NAMALWA (cell line): ENCODE results near the gene CLDND2.

ENCODE experiments used
- DNase-seq: peaks from one replicate; pipeline ENCODE4 v3.0.0-alpha.2; 2015; ENCODE audit warnings: low spot score

Gene CLDND2

DNA sequence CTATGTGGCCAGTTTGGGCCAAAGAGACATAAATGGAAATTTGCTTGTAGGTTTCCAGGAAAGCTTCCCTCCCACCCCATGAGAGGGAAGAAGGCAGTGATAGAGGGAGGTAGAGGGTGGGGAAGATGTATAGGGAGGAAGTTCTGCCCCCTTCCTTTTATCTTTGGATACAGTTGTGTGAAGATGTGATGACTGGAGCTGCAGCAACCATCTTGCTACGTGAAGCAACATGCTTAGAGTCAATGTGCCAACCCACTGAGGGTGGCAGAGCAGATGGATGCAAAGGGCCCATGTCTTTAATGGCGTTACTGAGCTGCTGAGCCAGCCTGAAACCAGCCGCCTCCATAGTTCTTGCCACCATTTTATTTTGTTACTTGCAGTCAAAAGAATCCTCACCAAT lies 37.6 kb downstream of the CLDND2 start:
- DNase-seq: no peak

DNA sequence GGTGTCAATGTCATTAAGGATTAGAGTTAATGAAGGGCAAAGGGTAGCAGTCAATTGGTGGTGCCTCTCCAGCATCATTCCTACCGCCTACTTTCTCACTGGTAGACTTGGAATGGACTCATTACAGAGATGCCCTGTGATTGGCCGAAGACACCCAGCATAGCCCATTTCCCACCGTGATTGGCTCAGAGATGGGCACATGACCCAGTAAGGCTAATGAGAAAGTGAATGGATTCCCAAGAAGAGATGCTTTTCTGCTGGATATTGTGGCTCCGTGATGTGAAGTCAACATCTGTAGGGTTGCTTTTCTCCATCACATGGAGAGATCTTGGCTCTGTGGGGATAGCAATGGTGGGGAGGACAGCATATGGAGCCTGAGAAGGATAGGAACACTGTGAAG lies 38.4 kb downstream of the CLDND2 start:
- no peak for DNase-seq

DNA sequence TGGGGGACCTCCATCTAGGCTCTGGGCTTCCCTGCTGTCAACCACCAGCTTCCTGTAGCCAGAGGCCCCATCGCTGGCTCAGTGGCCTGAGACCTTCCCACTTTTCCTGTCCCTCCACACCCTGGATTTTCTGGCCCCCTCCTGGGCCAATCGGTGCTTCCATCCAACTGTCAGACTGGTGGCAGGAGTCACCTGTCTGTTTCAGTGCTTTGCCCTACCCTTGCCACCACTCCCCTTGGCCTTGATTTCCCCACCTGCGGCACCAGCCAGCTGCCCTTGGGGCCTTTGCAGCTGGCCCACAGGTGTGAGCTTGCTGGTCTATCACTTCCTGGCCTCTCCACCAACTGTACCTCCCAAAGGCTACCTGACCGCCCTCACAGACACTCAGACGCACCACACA lies 39.4 kb downstream of the CLDND2 start:
- DNase-seq: no peak

DNA sequence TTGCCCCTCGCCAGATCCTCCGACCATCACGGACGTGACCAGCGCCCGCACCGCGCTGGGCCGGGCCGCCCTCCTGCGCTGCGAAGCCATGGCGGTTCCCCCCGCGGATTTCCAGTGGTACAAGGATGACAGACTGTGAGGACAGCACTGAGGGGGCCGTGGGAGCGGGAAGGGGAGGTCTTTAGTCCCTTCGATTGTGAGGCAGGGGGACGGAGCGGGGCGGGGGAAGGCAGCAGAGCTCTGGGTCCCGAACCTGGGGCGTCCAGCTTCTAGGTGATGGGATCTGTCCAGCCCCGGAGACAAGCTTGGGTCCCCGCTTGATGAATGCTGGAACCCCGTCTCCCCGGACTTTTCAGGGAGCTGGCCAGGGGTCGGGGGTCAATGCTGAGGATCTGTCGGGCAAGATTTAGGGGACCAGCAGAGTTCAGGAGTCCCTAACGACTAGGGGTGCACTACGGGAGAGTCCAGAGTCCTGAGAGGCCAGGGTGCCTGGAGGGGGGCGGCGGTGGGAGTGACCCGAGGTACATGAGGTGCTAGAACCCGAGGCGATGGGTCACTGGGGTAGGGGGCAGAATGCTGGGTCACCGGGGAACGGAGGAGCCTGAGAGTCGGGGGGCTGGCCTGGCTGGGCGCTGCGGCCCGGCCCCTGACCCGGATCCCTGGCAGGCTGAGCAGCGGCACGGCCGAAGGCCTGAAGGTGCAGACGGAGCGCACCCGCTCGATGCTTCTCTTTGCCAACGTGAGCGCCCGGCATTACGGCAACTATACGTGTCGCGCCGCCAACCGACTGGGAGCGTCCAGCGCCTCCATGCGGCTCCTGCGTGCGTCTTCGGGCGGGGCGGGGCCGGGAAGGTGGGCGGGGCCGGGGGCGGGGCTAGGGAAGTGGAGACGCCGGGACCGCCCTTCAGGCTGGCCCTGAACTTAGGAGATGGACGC lies 41.5 kb downstream of the CLDND2 start:
- no peak for DNase-seq

DNA sequence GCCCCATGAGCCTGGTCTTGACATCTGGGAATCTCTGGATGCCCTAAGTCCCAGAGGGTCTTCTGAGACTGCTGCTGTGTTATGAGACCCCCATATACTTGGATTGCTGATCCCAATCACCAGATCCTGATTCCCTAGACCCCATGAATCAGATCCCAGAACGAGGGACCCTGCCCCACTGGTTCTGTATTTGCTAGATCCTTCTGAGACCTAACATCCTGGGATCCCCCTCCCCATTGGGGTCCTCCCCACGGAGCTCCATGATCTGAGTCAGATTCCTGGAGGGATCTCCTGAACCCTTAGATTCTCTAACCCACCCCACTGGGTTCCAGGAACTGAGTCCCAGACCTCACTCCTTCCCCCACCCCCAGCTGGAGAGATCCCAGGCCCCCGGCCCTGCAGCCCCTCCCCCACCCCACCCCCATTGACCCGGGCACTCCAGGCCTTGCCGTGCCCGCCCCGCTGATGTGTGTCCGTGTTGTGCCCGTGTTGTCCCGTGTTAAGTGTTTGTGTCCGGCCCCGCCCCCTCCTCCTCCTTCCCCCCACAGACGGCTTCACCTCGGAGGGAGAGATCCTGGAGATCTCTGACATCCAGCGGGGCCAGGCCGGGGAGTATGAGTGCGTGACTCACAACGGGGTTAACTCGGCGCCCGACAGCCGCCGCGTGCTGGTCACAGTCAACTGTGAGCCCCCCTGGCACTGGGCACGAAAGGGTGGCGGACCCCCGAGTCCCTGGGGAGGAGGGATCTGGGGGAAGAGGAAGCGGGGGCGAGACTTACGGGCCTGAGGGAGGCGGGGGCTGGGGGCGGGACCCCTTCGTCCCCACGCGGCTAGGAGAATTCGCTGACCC lies 42.4 kb downstream of the CLDND2 start:
- DNase-seq: no peak

DNA sequence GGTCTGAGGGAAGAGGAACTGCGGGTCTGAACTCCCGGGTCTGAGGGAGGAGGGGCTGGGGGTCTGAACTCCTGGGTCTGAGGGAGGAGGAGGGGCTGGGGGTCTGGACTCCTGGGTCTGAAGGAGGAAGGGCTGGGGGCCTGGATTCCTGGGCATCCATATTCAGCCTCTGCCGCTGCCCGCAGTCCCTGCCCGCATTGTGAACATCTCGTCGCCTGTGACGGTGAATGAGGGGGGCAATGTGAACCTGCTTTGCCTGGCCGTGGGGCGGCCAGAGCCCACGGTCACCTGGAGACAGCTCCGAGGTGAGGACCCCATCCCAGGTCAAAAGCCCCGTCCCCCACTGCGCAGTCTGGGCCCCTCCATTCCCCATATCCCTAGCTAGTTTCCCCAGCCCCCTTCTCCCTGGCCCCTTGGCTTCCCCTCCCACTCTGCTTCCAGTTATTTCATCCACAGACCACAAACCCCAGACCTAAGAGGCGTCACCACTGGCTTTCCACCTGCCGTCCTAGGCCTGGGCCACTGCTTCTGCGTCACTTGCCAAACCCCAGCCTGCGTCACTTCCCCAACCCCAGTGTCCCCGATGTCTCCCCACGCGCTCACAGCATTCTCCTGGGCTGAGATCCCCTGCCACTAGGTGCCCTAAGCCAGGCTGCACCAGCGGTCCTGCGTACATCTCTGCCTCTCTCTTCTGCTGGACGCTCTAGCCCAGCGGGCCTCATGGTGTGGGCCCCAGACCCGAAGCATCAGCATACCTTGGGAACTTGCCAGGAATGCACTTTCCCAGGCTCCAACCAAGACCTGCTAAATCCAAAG lies 43.4 kb downstream of the CLDND2 start:
- no peak for DNase-seq

DNA sequence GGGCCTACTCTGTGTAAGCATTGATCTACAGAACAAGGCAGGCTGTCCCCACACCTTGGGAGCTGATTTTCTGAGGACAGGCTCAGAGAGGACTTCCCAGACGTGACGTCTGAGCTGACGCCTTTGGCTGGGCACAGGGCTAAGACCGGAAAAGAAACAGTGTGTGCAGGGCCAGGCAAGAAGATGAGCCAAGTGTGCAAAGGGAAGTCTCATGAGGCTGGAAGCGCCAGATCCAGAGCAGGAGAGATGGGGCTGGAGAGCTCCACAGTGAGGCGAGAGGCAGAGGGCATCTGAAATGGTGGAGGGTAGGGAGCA lies 44.7 kb downstream of the CLDND2 start:
- DNase-seq: no peak

DNA sequence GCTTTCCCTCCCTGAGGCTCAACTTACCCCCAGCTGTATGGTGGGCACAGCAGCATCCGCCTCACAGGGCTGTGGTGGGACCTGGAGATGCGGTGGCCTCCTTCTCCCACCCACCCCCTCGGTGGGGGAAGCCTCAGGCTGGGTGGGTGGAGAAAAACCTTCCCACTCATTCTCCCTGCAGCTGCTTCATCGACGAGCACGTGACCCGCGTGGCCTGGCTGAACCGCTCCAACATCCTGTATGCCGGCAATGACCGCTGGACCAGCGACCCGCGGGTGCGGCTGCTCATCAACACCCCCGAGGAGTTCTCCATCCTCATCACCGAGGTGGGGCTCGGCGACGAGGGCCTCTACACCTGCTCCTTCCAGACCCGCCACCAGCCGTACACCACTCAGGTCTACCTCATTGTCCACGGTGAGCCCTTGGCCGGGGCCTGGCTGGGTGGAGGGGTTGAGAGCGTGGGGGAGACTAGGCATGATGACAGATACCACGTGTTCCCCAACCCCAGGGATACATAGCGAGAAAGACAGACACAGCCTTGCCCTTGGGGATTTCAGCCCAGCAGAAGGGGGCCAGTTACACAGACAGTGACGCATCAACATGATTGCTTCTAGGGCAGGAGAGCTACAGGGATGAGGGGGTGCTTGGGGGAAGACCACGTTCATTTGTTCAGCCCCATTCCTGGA lies 45.2 kb downstream of the CLDND2 start:
- DNase-seq: no peak

DNA sequence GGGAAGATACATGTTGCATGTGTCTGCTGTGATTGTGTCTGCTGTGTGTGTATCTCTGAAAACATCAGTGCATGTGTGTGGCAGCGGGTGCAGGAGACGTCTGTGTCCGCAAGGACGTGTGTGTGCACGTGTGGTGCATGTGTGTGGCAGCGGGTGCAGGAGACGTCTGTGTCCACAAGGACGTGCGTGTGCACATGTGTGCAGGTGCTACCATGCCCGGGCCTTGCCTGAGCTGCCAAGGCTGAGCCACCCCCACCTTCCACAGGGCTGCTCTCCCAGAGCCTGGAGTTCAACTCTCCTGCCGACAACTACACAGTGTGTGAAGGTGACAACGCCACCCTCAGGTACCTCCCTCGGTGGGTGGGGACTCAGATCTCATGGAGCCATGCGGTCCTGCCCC lies 47.0 kb downstream of the CLDND2 start:
- no peak for DNase-seq

DNA sequence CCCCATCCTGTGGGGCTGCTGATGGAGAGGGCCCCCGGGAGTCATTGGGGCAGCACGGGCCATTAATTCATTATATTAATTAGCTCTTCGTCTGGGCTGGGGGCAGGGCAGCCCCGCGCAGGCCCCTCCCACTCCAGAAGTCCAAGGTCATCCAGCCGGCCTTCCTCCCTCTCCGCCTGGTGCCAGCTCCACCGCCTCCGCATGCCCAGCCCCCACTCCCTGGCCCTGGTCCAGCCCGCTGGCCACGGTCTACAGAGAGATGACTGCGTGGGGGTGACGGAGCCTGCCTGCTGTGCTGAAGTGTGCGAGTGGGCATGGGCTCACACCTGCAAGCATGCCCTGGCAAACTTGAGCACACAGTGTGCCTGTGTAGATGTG lies 48.5 kb downstream of the CLDND2 start:
- DNase-seq: no peak

DNA sequence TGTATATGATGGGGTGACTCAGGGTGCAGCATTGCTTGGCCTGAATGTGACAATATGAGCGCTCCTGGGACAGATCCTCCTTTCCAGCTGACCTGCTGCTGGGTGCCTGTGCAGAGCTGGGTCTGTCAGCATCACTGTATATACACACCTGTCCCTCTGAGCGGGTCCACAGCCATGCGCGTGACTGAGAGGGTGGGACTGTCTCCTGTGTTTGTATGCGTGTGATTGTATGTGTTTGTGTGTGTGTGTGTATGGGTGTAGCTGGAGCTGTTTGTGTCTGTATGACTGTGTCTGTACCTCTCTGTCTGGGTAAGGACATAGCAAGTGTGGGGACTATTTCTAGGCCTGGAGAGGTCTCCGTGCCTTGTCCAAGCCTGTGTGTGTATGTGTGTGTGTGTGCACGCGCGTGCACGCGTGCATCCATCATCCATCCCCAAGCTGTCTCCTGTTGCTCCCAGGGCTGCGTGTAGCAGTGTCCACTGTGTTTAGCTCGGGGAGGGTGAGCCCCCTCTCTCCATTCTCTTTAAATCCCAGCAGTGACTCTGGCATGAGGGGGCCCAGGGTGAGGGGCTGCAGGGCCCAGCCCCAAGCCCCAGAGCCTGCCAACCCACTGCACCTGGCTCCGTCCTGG lies 49.0 kb downstream of the CLDND2 start:
- no peak for DNase-seq

DNA sequence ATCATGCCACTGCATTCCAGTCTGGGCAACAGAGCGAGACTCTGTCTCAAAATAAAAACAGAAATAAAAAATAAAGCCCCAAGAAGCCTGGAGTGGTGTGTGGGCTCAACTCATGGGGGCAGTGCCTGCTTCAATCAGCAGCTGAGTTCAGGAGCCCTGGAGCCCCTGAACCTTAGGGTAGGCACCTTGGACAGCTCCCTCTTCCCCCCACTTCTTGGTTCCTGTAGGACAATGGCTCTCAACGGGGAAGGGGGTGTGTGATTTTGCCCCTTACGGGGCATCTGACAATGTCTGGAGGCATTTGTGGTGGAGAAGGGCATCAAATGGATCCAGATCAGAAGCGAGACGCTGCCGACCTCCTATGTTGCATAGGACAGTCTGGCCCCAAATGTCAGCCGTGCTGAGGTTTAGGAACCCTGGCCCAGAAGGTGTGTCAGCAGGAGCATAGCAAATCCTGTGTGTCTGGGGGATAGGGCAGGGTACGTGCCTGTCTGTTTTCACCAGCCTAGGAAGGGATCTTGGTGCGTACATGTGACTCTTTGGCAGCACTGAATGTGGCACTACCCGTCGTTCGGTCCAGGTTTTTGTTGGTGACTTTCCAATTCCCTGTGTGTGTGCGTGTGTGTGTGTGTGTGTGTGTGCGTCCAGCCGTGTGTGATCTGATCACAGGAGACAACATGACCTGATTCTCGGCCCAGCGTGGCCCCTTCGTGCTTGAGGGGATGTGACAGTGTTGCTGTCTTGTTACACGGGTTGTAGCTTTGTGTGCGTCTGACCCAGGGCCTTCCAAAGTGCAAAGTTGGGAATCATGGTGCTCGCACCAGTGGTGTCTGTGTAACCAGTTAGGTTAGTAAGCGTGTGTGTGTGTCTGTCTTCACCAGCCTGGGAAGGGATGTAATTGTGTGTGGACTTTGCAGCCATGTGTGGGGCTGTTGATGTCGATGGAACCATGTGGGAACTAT lies 49.8 kb downstream of the CLDND2 start:
- DNase-seq: no peak

DNA sequence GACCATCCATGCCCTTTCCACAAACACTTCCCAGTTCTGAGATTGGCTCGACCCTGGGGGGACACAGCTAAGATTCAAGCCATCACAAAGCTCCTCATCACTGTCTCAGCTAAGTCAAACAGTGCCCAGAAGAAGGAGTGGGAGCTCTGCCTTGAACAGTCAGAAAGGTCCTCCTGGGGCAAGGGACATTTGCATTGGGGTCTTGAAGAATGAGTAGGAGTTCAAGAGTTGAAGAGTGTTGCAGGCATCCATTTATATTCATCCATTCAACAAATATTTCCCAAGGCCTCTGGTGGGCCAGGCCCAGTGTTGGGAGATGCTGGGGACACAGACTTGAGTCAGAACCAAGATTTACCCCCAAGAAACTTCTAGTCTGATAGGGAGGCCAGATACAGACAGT lies 50.8 kb downstream of the CLDND2 start:
- no peak for DNase-seq

DNA sequence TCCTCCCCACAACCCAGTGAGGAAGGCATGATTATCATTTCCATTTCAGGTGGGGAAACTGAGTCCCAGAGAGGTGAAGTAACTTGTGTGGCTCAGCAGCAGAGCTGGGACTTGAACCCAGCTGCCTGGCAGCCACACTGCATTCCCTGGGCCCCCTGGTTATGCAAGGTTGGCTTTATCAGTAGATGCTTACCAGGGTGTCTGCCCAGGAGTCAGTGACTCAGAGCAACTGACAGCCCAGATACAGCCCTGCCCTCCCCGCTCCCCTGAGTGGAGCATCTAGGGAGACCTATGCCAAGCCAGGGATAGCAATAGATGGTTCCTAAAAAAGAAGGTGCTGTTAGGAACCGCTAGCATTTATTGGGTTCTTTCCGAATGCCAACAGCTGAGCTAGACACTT lies 51.4 kb downstream of the CLDND2 start:
- DNase-seq: no peak
